Dendritic cell treated with granulocyte-macrophage colony-stimulating factor and Interleukin-4, amounts not matched to agents 40 ng/mL and 50 ng/mL, for 4 days (primary cell): ENCODE measurements around the gene SUN5.
"Not testable (repeated sequence)": the region's sequence is repeated elsewhere in the genome, so short reads cannot be mapped to it uniquely, and the experiment has no call there.

Experiments
- H3K27ac Mint-ChIP-seq: one replicate; pipeline ENCODE4 v1.8.0; 2022; ENCODE audit warnings: mild to moderate bottlenecking, mixed read lengths
- H3K27me3 Mint-ChIP-seq: one replicate; pipeline ENCODE4 v1.8.0; 2022; ENCODE audit warnings: mild to moderate bottlenecking, mixed read lengths
- H3K36me3 Mint-ChIP-seq: one replicate; pipeline ENCODE4 v1.8.0; 2022; ENCODE audit warnings: low read depth, mixed read lengths
- H3K4me1 Mint-ChIP-seq: one replicate; pipeline ENCODE4 v1.8.0; 2022; ENCODE audit warnings: low read depth, mixed read lengths
- H3K4me3 Mint-ChIP-seq: one replicate; pipeline ENCODE4 v1.8.0; 2022; ENCODE audit warnings: mild to moderate bottlenecking, moderate library complexity, mixed read lengths
- H3K9me3 Mint-ChIP-seq: one replicate; pipeline ENCODE4 v1.8.0; 2022; ENCODE audit warnings: mixed read lengths
- intact Hi-C: fragments of 100-400 bp; cut with micrococcal nuclease; formaldehyde crosslinking; loops from one replicate; pipeline ENCODE4 v1.15.0; 2022

Gene SUN5

GRCh38 chr20:32965581-32966373 is 38.5 kb downstream of the SUN5 start:
- Mint-ChIP-seq H3K27me3 (no peaks in the 10 kb centered on the region), H3K4me3 (no peak overlapping the region), H3K27ac (no peak overlapping the region), H3K36me3 (no peaks in the 10 kb centered on the region), H3K9me3 (no peaks in the 10 kb centered on the region), H3K4me1 (peaks cover 5% of the 10 kb centered on the region)
- intact Hi-C loops = no loop called here

DNA sequence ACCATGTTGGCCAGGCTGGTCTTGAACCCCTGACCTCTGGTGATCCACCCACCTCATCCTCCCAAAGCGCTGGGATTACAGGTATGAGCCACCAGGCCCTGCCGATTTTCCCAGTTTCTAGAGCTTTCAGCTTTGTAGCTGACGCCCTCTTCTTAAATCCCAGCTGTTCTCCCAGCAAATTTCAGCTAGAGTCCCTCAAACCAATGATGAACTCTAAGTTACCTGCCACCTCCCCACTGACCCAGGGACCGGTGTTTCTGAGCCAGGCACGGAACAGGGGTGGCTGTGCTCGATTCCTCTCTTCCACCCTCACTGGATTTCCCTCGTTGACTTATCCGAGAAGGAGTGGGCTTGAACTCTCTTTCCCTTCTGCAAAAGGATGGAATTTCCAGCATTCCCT is 39.1 kb downstream of the SUN5 start:
- Mint-ChIP-seq H3K4me3 (no peak overlapping the region), H3K36me3 (no peaks in the 10 kb centered on the region), H3K9me3 (no peaks in the 10 kb centered on the region), H3K27ac (no peak overlapping the region), H3K4me1 (peaks cover 5% of the 10 kb centered on the region), H3K27me3 (no peaks in the 10 kb centered on the region)
- intact Hi-C loops = no loop called here

DNA sequence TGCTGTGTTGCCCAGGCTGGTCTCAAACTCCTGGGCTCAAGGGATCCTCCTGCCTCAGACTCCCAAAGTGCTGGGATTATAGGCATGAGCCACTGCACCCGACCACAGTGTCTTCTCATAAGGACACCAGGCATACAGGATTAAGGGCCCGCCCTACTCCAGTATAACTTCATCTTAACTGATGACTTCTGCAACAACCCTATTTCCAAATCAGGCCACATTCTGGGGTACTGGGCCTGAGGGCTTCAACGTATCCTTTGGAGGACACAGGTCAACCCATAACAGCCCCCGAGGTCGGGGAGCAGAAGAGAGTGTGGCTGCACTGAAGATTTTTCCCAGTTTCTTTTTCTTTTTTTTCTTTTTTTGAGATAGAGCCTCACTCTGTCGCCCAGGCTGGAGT is 39.7 kb downstream of the SUN5 start:
- H3K4me1 Mint-ChIP-seq = peaks cover 5% of the 10 kb centered on the region
- no peak overlapping the region for H3K27ac Mint-ChIP-seq
- intact Hi-C loops = no loop called here
- no peaks in the 10 kb centered on the region for H3K9me3 Mint-ChIP-seq
- H3K36me3 Mint-ChIP-seq = no peaks in the 10 kb centered on the region
- H3K27me3 Mint-ChIP-seq = no peaks in the 10 kb centered on the region
- H3K4me3 Mint-ChIP-seq = no peak overlapping the region

DNA sequence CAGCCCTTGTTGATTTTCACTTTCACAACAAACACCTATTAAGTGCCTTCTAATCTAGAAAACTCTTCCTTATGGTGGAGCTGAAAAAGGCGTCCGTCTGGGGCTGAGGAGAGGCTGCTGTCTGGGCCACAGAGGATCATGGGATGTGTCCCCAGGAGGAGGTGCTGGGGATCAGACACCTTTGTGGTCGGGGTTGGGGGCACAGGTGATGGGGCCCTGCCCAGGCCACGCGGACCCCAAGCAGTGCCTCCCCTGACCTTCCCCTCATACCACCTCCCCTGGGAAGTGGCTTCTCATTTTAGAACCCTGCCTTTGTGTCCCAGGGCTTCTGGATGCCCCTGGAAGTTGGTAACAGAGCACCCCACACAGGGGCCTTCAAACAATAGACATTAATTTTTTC is 41.1 kb downstream of the SUN5 start:
- Mint-ChIP-seq H3K4me3 (no peak overlapping the region), H3K27ac (no peak overlapping the region), H3K9me3 (peaks cover 2% of the 10 kb centered on the region), H3K27me3 (no peaks in the 10 kb centered on the region), H3K4me1 (peaks cover 5% of the 10 kb centered on the region), H3K36me3 (no peaks in the 10 kb centered on the region)
- intact Hi-C loops = no loop called here

GRCh38 chr20:32962646-32963045 is 41.6 kb downstream of the SUN5 start:
- H3K4me1 Mint-ChIP-seq, H3K4me3 Mint-ChIP-seq, H3K27me3 Mint-ChIP-seq, H3K36me3 Mint-ChIP-seq, H3K27ac Mint-ChIP-seq, H3K9me3 Mint-ChIP-seq, intact Hi-C loops: not testable (repeated sequence)

DNA sequence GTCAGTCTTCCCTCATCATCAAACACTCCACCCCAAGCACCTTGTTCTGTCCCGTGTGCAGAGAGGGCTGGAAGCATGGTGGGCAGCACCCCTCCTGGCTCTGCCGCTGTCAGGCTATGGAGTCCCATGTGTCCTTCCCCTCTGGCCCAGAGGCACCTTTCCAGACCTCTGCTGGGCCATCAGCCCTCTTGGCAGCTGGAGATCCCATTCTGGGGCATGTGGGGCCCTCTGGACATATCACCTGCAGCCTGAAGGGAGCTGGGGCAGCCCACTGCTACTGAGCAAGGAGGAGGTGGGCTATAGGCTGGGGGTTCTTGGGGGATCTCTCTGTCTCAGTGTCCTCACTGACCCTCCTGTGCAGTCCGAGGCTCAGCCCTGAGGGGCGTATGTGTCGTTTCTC is 42.2 kb downstream of the SUN5 start:
- H3K27ac Mint-ChIP-seq = no peak overlapping the region

DNA sequence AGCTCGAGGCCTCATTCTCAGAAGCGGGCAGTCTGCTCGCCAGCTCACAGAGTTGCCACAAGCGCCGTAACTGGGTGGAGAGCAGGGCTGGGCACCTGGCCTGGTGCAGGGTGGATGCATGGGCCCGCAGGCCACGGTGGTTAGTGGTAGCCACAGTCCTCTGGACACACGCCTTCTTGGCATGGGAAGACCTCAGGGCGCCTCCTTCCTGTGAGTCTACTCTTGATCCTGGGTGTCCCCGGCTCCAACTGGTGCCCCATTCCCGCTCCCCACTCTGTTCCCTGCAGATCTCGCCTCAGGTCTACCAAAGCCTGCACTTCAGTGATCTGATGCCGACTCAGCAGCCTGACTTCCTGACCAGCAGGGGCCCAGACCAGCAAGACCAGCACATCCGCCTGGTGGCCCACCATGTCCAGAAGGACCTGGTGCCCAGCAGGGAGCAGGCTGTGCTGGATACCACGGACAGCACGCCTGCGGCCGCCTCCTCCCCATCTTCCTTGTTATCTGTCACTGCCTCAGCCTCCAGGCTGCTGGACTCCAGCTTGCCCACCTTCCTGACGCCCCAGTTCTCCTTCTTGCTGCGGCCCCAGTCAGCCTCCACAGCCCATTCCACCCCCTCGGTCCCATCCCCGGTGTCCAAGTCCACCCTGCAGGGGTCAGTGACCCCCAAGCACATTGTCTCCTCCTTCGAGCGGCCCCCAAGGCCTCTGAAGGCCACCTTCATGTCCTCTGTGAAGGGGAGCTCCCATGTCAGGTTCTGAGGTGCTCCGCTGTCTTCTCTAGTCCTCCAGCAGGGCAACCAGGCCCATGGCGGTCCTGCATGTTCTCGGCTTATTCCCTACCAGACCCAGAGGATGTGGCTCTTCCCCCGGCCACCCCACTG is 43.1 kb downstream of the SUN5 start:
- no peak overlapping the region for H3K4me3 Mint-ChIP-seq
- H3K27ac Mint-ChIP-seq = no peak overlapping the region
- intact Hi-C loops = no loop called here

More for the DNA sequence above, 42.2 kb downstream of the SUN5 start:
- peaks cover 13% of the 10 kb centered on the region for H3K9me3 Mint-ChIP-seq
- intact Hi-C loops = no loop called here
- no peak overlapping the region for H3K4me3 Mint-ChIP-seq
- H3K27me3 Mint-ChIP-seq = no peaks in the 10 kb centered on the region
- peaks cover 5% of the 10 kb centered on the region for H3K4me1 Mint-ChIP-seq
- H3K36me3 Mint-ChIP-seq = no peaks in the 10 kb centered on the region

GRCh38 chr20:32960222-32960518 is 44.1 kb downstream of the SUN5 start:
- H3K27ac Mint-ChIP-seq = no peak overlapping the region
- intact Hi-C loops = no loop called here
- H3K4me3 Mint-ChIP-seq = no peak overlapping the region
- H3K27me3 Mint-ChIP-seq = peaks cover 2% of the 10 kb centered on the region
- H3K9me3 Mint-ChIP-seq = peaks cover 22% of the 10 kb centered on the region
- no peaks in the 10 kb centered on the region for H3K36me3 Mint-ChIP-seq
- H3K4me1 Mint-ChIP-seq = peaks cover 5% of the 10 kb centered on the region

More for the DNA sequence above, 43.1 kb downstream of the SUN5 start:
- Mint-ChIP-seq H3K9me3 (peaks cover 22% of the 10 kb centered on the region), H3K4me1 (peaks cover 5% of the 10 kb centered on the region), H3K36me3 (no peaks in the 10 kb centered on the region), H3K27me3 (peaks cover 2% of the 10 kb centered on the region)

DNA sequence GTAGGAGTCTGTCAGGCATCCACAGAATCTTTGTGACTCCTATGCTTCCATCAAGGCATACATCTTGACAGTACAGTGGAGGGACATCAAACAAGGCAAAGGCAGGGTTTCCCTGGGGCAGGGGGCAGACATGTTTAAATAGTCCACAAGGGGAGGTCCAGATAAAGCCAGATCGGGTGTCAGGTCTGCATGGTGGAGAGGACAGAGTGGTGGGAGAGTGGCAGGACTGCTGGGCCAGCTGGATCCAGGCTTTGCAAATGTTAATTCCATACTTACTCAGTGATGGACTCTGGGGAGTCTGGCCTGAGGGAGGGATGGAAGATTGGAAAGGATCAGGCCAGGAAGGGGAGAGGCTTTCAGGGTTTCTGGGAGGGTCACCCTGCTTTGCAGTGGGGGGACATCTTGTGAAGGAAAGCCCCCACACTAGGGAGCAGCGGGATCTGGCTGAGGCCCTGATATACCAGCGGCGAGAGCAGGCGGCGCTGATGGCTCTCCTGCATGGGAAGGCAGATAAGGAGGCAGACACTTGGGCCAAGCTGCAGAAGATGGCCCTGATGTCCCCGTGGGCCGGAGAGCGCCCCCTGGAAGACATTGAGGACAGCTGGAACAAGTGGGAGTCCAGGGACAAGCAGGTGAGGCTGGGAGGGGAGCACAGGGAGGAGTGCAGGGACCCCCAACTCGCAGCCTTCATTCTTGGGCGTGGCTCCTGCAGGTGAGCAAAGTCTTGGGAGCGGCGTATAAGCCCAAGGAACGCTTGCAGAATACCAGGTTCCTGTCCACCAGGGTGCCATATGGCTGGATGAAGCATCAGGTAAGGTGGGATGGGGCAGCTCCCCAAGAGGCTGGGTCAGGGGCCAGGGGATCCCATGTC is 44.6 kb downstream of the SUN5 start:
- Mint-ChIP-seq H3K27me3 (peaks cover 2% of the 10 kb centered on the region), H3K9me3 (peaks cover 22% of the 10 kb centered on the region), H3K4me1 (peaks cover 5% of the 10 kb centered on the region), H3K27ac (no peak overlapping the region), H3K4me3 (no peak overlapping the region), H3K36me3 (no peaks in the 10 kb centered on the region)
- intact Hi-C loops = no loop called here

DNA sequence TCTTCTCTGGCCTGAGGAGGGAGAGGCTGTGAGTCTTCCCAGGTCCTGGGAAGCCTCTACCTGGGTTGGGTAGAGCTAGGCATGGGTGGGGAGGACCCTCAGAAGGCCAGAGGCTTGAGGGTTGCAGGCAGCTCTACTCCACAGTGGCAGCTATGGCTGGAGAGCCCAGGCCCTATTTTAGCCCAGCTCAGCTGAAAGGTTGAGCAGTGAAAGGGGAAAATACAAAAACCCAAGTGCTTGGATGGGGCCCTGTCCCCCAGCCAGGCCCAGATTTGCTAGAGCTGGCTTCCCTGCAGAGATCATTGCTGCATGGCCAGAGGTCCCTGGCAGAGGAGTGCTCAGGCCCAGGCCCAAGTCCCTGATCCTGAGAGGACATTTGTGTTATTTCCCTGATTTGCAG is 45.7 kb downstream of the SUN5 start:
- Mint-ChIP-seq H3K27ac (no peak overlapping the region), H3K4me1 (no peaks in the 10 kb centered on the region), H3K4me3 (no peak overlapping the region), H3K36me3 (no peaks in the 10 kb centered on the region), H3K9me3 (peaks cover 22% of the 10 kb centered on the region), H3K27me3 (peaks cover 2% of the 10 kb centered on the region)
- intact Hi-C loops = no loop called here

GRCh38 chr20:32957459-32957858 is 46.8 kb downstream of the SUN5 start:
- Mint-ChIP-seq H3K36me3 (no peaks in the 10 kb centered on the region), H3K27ac (no peak overlapping the region), H3K27me3 (peaks cover 2% of the 10 kb centered on the region), H3K4me1 (no peaks in the 10 kb centered on the region), H3K9me3 (peaks cover 22% of the 10 kb centered on the region), H3K4me3 (no peak overlapping the region)
- intact Hi-C loops = no loop called here

GRCh38 chr20:32950539-32950938 is 53.7 kb downstream of the SUN5 start:
- H3K36me3 Mint-ChIP-seq, H3K4me3 Mint-ChIP-seq, H3K4me1 Mint-ChIP-seq, intact Hi-C loops, H3K27ac Mint-ChIP-seq, H3K9me3 Mint-ChIP-seq, H3K27me3 Mint-ChIP-seq: not testable (repeated sequence)

GRCh38 chr20:32946629-32947028 is 57.6 kb downstream of the SUN5 start:
- H3K4me3 Mint-ChIP-seq = no peak overlapping the region
- H3K27me3 Mint-ChIP-seq = peaks cover 8% of the 10 kb centered on the region
- no peaks in the 10 kb centered on the region for H3K36me3 Mint-ChIP-seq
- no peaks in the 10 kb centered on the region for H3K4me1 Mint-ChIP-seq
- H3K9me3 Mint-ChIP-seq = no peaks in the 10 kb centered on the region
- intact Hi-C loops = no loop called here
- no peak overlapping the region for H3K27ac Mint-ChIP-seq

DNA sequence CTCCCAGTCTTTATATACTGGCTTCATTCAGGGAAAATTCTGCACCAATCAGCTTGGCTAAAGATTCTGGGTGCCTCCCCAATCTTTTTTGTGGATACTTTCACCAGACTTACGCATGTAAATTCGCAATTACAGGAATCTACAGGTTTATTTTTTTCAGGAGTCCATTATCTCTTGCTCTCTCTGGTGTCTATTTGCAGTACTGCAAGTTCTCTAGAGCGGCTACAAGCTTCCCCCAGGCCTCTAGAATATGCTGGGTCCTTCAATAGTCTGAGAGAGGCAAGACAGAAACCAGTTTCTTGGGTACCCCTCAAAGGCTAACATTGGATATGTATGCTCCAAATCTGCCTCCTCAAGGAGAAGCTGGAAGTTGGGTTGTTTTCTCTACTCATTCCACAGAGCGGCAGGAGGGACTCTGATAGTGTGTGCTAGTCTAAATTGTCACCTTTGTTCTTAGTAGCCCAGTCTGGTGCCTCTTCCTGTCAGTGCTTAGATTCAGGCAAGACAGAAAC is 58.5 kb downstream of the SUN5 start:
- Mint-ChIP-seq H3K36me3 (no peaks in the 10 kb centered on the region), H3K9me3 (no peaks in the 10 kb centered on the region), H3K4me1 (no peaks in the 10 kb centered on the region), H3K27me3 (peaks cover 8% of the 10 kb centered on the region), H3K27ac (no peak overlapping the region), H3K4me3 (no peak overlapping the region)
- intact Hi-C loops = no loop called here
